HG02840 (cell line): ENCODE measurements around the gene SH3BGR.
"Not testable (repeated sequence)": the region's sequence is repeated elsewhere in the genome, so short reads cannot be mapped to it uniquely, and the experiment has no call there.

Source experiments
- ATAC-seq: cut with Tn5 transposase; IDR thresholded peaks from one replicate; pipeline ENCODE4 v1.9.1; 2021; ENCODE audit warnings: mild to moderate bottlenecking, moderate library complexity, moderate number of reproducible peaks; ENCODE audit not compliant: unreplicated experiment, low FRiP score

The SH3BGR gene

DNA sequence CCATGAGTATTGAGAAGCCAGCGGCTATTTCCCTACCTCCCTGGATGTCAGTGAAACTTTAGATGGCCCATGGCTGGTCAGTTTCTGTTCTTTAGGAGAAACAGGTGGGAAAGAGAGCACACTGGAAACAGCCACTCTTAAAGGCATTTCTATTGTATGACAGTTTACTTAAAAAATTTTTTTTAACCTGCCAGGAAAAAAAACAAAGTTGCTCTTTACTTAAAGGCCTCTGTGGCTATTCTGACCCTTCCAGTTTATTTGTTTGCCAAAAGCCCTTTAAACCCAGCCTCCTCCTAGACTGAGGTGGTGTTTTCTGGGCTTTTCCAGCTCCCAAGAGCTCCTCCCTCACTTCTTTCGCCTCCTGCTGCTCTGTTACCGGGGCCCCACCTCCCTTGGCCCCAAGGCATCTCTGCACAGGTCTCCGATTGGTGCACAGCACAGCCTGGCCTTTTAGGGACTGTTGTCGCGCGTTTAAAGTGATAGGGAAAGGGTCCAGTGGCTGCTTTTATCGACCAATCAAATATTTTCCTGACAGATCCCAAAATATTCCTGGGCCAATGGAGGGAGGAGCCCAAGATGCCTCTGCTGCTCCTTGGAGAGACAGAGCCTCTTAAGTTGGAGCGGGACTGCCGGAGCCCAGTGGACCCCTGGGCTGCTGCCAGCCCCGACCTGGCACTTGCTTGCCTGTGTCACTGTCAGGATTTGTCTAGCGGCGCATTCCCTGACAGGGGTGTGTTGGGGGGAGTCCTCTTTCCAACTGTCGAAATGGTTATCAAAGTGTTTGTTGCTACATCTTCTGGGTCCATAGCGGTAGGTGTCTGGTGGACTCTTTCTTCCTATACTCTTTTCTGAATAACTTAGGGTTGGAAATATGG, at the start of gene SH3BGR:
TSS of gene SH3BGR (plus strand) at position 639 of the 875 bp plus-strand sequence. CDS start at position 766, 127 bp downstream.
- ATAC-seq: no peak

DNA sequence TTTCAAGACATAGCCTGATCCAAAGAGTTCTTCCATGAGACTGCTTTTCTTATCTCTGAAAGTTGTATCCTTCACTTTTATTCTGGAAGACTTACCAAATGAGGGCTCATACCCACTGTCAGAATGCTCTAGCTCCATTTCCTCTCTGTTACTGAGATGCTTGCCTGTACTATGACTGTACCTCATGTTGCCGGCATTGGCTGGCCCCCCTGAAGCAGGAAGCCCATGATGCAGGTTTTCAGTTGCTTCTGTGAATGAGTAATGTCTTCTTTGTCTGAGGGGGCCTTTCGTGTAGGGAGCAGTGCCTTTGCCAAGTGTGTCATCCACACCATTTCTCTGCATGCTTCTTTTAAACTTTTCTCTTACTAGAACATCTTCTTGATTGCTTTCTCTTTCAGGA, 45.7 kb upstream of the SH3BGR start:
- no peak for ATAC-seq

DNA sequence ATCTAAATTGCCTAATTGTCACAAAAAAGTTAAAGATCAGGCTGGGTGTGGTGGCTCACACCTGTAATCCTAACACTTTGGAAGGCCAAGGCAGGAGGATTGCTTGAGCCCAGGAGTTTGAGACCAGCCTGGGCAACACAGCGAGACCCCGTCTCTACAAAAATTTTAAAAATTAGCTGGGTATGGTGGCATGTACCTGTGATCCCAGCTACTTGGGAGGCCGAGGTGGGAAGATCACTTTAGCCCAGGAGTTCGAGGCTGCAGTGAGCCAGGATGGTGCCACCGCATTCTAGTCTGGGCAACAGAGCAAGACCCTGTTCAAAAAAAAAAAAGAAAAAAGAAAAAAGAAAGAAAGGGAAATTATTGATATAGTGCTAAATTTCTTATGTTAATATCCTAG, 32.6 kb upstream of the SH3BGR start:
- not testable (repeated sequence) for ATAC-seq

DNA sequence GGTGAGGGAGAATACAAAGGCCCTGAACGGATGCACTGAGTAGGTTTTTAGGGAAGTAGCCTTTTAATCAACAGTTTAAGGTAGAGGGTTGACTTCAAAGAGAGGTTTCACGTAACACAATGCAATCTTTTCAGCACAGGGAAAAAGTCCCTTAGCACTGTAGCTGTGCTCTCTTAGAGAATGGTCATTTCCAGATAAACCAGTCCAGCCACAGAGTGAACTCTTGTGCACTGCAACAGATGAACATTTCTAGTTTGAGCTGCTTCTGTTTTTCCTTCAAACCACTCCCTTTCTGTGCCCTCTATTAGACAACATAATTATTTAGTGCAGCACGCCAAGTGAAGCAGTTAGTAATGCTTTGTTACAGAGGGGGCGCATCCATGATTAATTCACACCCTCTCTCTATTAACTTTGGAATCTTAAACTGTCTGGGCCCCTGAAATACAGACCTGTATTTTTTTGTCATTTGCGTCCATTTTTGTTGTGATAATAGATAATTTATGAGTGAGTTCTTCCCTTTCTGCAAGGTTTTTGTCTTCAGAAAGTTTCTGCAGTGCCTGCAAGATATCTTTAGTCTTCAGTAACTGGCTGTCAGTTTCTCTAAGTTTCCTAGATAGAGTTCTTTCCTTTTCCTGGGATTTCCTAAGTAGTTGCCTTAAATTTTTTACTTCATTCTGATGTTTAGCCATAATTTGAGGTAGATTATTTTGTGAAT, 29.1 kb upstream of the SH3BGR start:
- ATAC-seq: no peak

DNA sequence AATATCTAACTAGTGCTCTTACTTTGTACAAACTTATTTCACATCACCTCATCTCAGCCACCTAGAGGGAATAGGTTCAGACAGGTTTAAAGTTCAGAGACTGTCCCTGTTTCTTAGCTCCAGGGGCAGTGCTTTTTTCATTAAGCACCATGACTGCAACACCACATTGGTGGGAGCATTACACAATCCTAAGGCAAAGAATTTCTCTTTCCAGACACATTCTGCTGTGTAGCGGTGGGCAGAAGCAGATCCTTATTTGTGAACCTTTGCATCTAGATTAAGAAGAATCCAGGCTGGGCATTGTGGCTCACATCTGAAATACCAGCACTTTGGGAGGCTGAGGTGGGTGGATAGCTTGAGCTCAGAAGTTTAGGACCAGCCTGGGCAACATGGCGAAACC, 22.3 kb upstream of the SH3BGR start:
- no peak for ATAC-seq

DNA sequence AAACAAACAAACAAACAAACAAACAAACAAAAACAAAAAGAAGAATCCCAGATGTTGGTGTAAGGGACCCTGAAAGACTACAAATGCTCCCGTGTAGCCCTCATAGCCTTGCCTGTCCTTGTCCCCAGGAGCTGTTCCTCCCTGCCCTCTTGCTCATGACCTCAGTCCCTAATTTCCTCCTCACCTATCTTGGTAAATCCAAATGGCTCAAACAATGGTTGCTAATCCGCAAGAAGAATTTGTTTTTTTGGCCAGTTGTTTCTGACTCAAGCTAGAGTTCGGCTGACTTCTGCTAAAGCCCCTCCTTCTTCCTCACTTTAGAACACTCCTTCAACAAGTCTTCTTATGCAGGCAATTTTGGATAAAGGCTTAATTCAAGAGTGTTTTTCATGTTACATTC, 21.8 kb upstream of the SH3BGR start:
- no peak for ATAC-seq

DNA sequence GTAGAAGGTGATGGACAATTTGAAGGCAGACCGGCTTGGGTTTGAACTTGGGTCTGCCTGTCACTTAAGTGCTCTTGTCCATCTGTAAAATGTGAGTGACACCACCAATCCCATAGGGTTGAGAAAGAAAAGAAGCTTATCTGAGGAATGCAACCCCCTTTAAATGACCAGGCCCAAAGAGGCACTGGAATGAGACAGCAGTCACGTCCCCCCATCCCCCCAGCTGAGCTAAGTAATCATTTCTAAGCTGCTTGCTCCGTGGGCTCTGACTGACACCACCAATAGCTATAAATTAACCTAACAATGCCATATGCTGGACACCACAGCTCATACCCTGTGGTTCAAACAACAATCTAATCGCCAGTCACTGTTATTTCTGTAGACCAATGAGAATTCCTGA, 21.3 kb upstream of the SH3BGR start:
- no peak for ATAC-seq

DNA sequence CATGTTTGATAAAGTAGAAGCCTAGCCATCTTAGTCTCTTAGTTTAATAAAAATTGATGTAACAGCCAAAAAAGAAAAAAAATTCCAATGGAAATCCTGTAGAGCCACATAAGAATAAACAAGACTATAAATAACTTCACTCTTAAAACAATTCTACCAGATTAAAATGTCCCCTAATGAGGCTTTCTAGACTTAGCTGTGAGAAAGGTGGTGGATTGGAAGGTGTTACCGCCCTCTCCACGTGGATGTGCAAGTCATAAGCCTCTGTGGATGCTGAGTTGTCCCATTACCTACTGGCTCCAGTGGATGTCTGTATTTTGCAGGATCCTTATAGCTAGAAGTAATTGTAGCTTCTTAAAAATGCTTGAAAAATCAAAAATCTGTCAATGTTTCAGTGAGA, 20.8 kb upstream of the SH3BGR start:
- no peak for ATAC-seq

DNA sequence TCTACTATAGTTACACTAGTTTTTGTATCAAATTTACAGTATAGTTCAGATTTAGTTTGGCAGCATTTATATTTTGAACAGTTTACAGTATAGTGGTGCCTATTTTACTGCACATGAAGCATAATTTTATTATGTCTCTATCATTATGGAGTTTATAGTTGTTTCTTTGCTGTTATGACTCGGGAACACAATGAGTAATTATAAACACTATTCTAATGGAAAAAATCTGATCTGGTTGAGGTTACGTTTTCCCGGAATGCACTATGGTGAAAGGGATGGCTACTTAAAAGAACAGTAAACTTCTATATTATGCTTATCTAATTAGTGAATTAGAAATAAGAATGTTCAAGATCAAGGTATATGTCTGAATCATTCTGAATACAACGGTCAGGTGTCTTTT, 16.8 kb upstream of the SH3BGR start:
- ATAC-seq: no peak

DNA sequence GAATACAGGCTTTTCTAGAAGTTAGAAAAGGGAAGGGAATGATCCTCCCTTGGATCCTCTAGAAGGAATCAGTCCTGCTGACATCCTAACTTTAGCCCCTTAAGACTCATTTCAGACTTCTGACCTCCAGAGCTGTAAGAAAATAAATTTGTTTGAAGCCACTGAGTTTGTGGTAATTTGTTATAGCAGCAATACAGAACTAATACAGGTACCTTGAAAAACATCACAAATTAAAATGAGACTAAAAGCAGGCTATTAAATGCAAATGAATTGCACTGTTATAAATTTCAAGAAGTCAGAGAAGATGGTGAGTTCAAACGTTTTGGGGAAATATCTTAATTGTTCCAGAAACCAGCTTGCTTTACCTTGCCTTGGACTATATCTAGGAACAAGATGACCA, 12.5 kb upstream of the SH3BGR start:
- no peak for ATAC-seq

DNA sequence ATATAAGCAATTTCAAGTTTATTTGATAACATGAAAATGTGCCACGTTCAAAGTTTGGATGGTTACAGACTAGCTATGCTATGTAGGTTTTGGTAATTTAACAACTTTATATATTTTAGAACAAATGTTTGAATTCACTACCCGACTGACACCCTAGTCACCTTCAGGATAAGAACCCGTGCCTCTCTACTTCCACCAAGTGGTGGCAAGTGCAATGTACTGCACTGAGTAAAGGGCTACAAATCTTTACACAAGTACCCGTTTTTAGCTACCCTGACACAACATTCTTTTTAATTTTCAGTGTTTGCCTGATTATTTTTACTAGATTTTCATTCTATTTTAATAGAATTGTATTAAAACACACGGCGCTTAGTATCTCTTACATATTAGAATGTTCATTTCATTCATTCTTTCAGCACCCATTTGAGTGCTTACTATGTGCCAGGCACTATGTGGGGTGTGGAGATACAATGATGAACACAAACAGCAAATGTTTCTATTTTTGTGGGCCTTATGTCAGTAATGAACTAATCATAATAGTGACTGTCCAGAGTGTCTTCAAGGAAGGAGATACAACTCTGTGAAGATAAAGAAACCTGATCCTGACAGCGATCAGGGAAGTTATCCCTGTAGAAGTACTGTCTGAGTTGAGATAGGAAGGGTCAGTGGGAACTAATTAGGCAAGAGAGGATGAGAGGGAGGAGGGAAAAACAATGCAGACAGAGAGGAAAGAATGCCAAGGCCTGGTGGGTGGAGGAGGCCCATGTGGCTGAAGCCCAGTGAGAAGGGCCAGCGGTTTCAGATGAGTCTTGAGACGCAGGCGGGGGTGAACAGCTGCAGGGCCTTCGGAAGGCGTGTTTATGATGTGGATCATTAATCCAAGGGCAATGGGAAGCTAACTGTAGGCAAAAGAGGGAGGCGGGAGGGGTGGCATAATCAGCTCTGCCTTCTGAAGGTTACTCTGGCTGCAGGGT, 10.0 kb upstream of the SH3BGR start:
- ATAC-seq: no peak

DNA sequence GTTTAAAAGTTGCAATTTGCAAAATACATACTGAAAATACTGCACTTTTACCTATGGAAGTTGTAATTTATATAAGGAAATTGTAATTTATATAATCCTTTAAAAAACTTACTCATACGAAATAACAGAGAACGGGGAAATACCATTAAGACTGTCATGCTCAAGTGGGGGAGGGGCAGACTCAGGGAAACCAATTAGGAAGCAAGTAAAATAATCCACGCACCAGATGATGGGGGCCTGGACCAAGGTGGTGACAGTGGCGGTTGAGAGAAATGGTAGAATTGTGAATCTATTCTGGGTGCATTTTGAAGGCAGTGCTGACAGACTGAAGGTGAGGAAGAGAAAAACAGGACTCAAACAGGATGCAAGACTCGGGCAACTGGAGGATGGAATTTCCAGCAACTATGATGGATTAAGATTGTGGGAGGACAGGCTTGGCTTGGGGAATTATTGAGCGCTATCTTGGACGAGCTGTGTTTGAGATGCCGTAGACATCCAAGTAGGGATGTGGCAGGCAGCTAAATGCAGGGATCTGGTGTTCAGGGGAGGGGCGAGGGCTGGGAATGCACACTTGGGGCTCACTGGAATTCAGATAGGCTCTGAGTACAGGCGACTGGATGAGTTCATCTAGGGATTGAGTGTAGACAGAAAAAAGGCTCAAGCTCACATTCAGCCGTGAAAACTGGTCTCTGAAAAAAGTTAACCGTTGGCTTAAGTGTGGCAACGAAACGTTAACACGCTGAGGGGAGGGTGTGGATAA, 7.2 kb upstream of the SH3BGR start:
- no peak for ATAC-seq

DNA sequence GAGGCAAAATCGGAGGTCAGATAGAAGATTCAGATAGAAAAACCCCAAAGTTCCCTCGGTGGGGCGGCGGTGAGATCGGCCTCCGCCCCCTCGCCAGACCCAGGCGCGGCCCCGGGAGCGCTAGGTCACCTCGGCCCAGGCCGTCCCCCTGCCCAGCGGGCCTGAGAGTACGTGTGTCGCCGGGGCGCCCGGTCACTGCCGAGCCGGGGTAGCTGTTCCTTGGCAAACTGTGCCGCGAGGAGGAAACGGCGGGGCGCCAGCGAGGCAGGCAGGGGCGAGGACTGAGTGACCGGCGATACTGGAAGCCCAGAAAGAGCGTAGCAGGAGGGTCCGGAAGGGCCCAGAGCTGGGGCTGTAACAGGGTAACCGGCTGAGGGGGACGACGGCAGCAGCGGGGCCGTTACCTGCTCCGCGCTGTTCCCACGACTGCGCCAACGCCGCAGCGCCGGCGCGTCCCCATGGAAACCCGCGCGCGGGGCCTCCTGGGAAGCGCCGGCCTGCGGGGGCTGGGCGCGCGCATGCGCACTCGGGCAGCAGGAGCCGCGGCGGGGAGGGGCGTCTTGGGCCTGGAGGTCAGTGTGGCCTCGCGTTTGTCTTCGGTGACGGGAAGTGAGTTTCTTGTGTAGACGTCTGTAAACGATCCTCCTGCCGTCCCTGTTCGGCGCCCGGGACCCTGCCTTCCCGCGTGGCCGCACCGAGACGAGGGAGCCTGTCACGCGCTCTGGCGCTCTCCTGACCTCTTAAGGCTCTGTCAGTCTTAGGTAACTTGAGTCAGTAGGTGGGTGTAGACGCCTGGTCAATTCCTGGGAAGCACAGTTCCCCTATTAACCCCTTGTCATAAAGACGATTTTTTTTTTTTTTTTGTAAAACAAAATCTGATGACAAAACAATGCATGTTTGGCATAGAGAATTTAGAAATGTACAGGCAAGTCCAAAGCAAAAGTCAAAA, 6.2 kb upstream of the SH3BGR start, which contains the start of gene LCA5L:
TSS of gene LCA5L (minus strand) at position 458 of the 949 bp plus-strand sequence. CDS start 17,285 bp downstream, outside the sequence.
- ATAC-seq: peak; percentile 97

DNA sequence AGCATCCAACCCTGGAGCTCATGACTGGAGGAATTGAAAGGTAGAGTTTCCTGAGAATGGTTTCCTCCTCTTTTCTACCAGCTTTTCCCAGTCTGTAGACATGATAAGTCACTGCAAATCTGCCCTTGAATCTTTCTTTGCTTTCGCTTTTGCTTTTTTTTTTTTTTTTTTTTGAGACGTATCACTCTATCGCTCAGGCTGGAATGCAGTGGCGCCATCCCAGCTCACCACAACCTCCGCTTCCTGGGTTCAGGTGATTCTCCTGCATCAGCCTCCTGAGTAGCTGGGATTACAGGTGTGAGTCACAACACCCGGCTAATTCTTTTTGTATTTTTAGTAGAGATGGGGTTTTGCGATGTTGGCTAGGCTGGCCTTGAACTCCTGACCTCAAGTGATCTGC, 4.5 kb upstream of the SH3BGR start:
- no peak for ATAC-seq

DNA sequence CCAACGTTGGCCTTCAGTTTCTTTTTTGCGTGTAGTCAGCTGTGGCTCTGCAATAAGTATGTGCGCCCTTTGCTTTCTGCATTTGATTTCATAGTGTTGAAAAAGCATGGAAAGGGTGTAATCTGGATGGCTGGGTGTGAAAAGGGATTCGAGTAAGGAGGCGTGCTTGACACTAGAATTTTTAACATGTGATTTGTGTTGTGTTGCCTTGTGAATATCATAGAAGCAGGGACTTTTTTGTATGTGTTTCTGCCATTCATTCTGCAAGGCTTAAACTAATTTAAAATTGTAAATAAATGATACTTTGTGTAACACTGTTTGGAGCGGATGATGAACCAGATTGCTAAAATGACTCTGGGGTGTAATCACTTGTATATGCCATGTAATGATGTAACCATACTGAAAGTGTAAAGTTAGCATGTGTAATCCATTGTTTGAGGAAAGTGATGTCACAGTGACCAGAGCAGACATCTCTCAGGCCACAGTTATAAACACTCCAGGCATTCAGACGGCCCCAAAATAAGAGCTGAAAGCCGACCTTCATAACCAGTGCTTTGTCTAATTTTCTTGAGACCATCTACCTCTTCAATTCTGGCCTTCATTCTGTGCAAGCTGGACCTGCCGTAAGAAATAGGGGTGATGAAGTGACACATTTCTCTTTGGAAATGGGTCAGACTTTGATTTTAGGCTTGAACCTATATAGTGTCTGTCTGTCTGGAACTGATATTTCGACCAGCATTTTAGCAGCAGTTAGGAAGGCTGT, 618 bp downstream of the SH3BGR start:
- ATAC-seq: no peak

DNA sequence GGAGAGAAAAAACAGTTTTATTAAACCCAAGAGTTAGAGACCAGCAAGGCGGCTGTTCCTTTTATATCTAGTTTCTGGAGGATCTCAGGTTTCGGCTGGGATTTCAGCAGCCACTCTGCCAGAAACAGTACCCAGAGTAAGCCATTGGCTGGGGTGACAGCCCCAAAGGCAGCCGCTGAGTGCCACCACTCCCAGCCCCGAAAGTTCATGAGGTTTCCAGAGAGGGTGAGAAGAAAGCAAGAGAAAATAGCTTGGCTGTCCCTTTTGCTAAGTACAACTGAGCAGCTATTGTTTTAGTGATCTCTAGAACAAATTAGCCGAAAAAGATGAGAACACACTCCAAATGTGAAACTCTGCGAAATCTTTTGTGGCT, 1.2 kb downstream of the SH3BGR start:
- ATAC-seq: no peak

DNA sequence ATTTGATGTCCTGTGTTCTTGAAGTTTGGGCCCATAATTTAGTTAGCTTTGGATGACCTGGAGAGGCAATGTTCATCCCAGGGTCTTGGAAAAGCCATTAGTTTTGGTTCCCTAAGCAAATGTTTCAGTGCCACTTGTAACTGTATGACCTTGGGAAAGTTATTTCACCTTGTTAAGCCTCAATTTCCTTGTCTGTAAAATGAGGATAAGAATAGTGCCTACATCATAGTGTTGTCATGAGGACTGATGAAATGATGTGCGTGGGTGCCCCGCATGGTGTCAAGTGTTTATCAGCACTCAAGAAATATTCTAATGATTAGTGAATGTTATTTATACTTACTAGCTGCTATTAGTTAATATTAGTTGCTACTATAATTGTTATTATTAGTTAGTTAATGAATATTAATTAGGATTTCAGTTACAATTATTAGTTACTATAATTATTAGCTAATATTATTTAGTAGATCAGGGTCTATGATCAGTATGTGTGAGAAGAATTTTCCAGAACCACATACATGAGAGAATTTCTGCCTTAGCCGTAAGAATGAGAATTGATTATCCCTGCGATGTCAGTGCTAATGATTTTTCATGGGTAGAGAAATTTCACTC, 1.9 kb downstream of the SH3BGR start:
- ATAC-seq: no peak
